Panc1 (cell line): ENCODE data around the gene TEX22. TPM values are rescaled to one million over a fixed set of nuclear protein-coding genes. Genes with fewer than 3 reads are reported as not detected.

Experiments used
- ATAC-seq: fragments of 200-7000 bp; cut with Tn5 transposase; 2 replicates; pipeline ENCODE4 v1.9.1; 2020; ENCODE audit warnings: mild to moderate bottlenecking, moderate library complexity
- BruUV-seq: library from RNA; stranded (reverse); fragments of 400-500 nt; replicated peaks from 2 replicates; lab custom pipeline; 2021; lab: Mats Ljungman, UMichigan
- CTCF ChIA-PET: fragments of 300-600 bp; sonication (Branson Sonifier 250); formaldehyde crosslinking; loops from one replicate; lab custom pipeline; 2022; ENCODE audit warnings: antibody characterized with exemption; lab: Charles Lee
- POLR2A ChIA-PET: fragments of 300-600 bp; sonication (Branson Sonifier 250); formaldehyde crosslinking; loops from one replicate; lab custom pipeline; 2022; ENCODE audit warnings: antibody characterized with exemption; lab: Charles Lee
- DNase-seq: peaks from one replicate; pipeline ENCODE4 v3.0.0-alpha.2; 2010; ENCODE audit warnings: low read depth, low spot score
- H3K27ac ChIP-seq: 2 replicates; pipeline ENCODE4 v1.5.1; 2011; ENCODE audit warnings: mild to moderate bottlenecking, low read length, inconsistent platforms
- H3K27me3 ChIP-seq: fragments of 200-500 bp; sonication (Bioruptor generic); 2 replicates; pipeline ENCODE4 v1.6.0; 2014; ENCODE audit warnings: low read length, inconsistent platforms; ENCODE audit not compliant: control insufficient read depth, insufficient read depth
- H3K36me3 ChIP-seq: fragments of 200-500 bp; sonication (Bioruptor generic); 2 replicates; pipeline ENCODE4 v1.5.1; 2014; ENCODE audit warnings: inconsistent platforms, mild to moderate bottlenecking, low read length, moderate library complexity; ENCODE audit not compliant: control insufficient read depth, insufficient read depth
- H3K4me1 ChIP-seq: 2 replicates; pipeline ENCODE4 v1.5.1; 2011; ENCODE audit warnings: inconsistent platforms, mild to moderate bottlenecking, low read length, moderate library complexity; ENCODE audit not compliant: control insufficient read depth, insufficient read depth
- H3K4me3 ChIP-seq, 2 experiments: 2 replicates each; pipeline ENCODE4 v1.5.1; 2011 to 2012; ENCODE audit warnings: low read depth in 2 of 2, low read length in 2 of 2, mild to moderate bottlenecking in 2 of 2, inconsistent platforms in 1 of 2, moderate library complexity in 1 of 2
- H3K9me3 ChIP-seq: fragments of 200-500 bp; sonication (Bioruptor generic); 2 replicates; pipeline ENCODE4 v1.5.1; 2014; ENCODE audit warnings: low read depth, mild to moderate bottlenecking, inconsistent platforms, low read length, moderate library complexity; ENCODE audit not compliant: control insufficient read depth, insufficient read depth
- CTCF ChIP-seq: fragments of 450-650 bp; IDR thresholded peaks from 2 replicates; pipeline ENCODE4 v1.5.1; 2017; ENCODE audit warnings: mild to moderate bottlenecking
- POLR2AphosphoS5 ChIP-seq: IDR thresholded peaks from 2 replicates; pipeline ENCODE4 v1.6.1; 2012; ENCODE audit warnings: mild to moderate bottlenecking, low read depth, low read length, moderate library complexity
- REST ChIP-seq, 2 experiments: IDR thresholded peaks; 2 replicates each; pipeline ENCODE4 v1.6.1; 2011 to 2012; ENCODE audit warnings: low read depth in 2 of 2, control low read depth in 1 of 2, low read length in 1 of 2, mild to moderate bottlenecking in 1 of 2, moderate library complexity in 1 of 2; ENCODE audit not compliant: insufficient read depth in 1 of 2
- SIN3A ChIP-seq: IDR thresholded peaks from 2 replicates; pipeline ENCODE4 v1.6.1; 2012; ENCODE audit warnings: low read depth, mild to moderate bottlenecking, low read length, moderate library complexity, borderline replicate concordance; ENCODE audit not compliant: insufficient read depth
- TCF7L2 ChIP-seq: IDR thresholded peaks from 2 replicates; pipeline ENCODE4 v1.6.1; 2011; ENCODE audit warnings: mild to moderate bottlenecking, low read depth, low read length, inconsistent platforms
- in situ Hi-C: cut with HindIII; loops from 2 replicates; pipeline ENCODE4 v1.10.0; 2016; ENCODE audit warnings: low sequenced_read_pairs, low pct_unique_long_range_greater_than_20kb
- intact Hi-C: fragments of 100-400 bp; cut with micrococcal nuclease; formaldehyde crosslinking; loops from one replicate; pipeline ENCODE4 v1.10.0; 2022; ENCODE audit not compliant: unreplicated experiment
- total RNA-seq: library from RNA; stranded (reverse); gene quantifications from one replicate; pipeline ENCODE4 v1.2.1, GENCODE V29; 2021; ENCODE audit not compliant: unreplicated experiment

TEX22 gene
- total RNA-seq, 1 experiment from 2014 or later: 2.9 TPM

GRCh38 chr14:105436891-105437722, 38.8 kb downstream of the TEX22 start:
- H3K9me3 ChIP-seq: no peaks in the 10 kb centered on the region
- H3K27ac ChIP-seq: no peak overlapping the region
- BruUV-seq: no TSS peak
- H3K27me3 ChIP-seq: no peaks in the 10 kb centered on the region
- no peak for ATAC-seq
- ChIA-PET POLR2A (no interaction called here), CTCF (no interaction called here)
- no peak for TF ChIP-seq TCF7L2
- no peak for TF ChIP-seq CTCF
- TF ChIP-seq SIN3A: no peak
- TF ChIP-seq REST (IDR thresholded peaks at IDR 0.05; ENCODE audit: insufficient read depth in 1 of 2, low read depth in 2 of 2, low read length in 1 of 2): no peak
- no peak for TF ChIP-seq POLR2AphosphoS5
- no peak for DNase-seq
- no peaks in the 10 kb centered on the region for H3K36me3 ChIP-seq
- H3K4me1 ChIP-seq: no peaks in the 10 kb centered on the region
- in situ Hi-C loops (no loop called here), intact Hi-C loops (no loop called here)
- no peak overlapping the region for H3K4me3 ChIP-seq

GRCh38 chr14:105437723-105438500, 39.6 kb downstream of the TEX22 start:
- intact Hi-C loops (no loop called here), in situ Hi-C loops (no loop called here)
- no peaks in the 10 kb centered on the region for H3K36me3 ChIP-seq
- no TSS peak for BruUV-seq
- H3K4me3 ChIP-seq: no peak overlapping the region
- TF ChIP-seq REST (IDR thresholded peaks at IDR 0.05; ENCODE audit: insufficient read depth in 1 of 2, low read depth in 2 of 2, low read length in 1 of 2): no peak
- TF ChIP-seq POLR2AphosphoS5: no peak
- TF ChIP-seq SIN3A: no peak
- TF ChIP-seq TCF7L2: no peak
- TF ChIP-seq CTCF: no peak
- H3K27me3 ChIP-seq: no peaks in the 10 kb centered on the region
- no peaks in the 10 kb centered on the region for H3K4me1 ChIP-seq
- H3K27ac ChIP-seq: no peak overlapping the region
- CTCF ChIA-PET: interaction anchor here (0.7 kb wide), 1 partner anchor 11 kb away, joined by 3 read pairs; no protein-coding TSS in a partner anchor
- POLR2A ChIA-PET: no interaction called here
- DNase-seq (no peak), ATAC-seq (no peak)
- H3K9me3 ChIP-seq: no peaks in the 10 kb centered on the region
